PC-3 (cell line): ENCODE results near the gene MGLL. TPM values are rescaled to one million over a fixed set of nuclear protein-coding genes. Genes with fewer than 3 reads are reported as not detected.

Experiments
- ATAC-seq: fragments of 200-7000 bp; cut with Tn5 transposase; 2 replicates; pipeline ENCODE4 v1.9.1; 2020; ENCODE audit warnings: mild to moderate bottlenecking, moderate library complexity
- BruUV-seq: library from RNA; stranded (reverse); fragments of 400-500 nt; replicated peaks from 2 replicates; lab custom pipeline; 2021; lab: Mats Ljungman, UMichigan
- CTCF ChIA-PET: fragments of 300-600 bp; sonication (Branson Sonifier 250); formaldehyde crosslinking; loops from one replicate; lab custom pipeline; 2022; ENCODE audit warnings: antibody characterized with exemption; lab: Charles Lee
- POLR2A ChIA-PET: fragments of 300-600 bp; sonication (Branson Sonifier 250); formaldehyde crosslinking; loops from one replicate; lab custom pipeline; 2022; ENCODE audit warnings: antibody characterized with exemption; ENCODE audit not compliant: unreplicated experiment; lab: Charles Lee
- DNase-seq: peaks from one replicate; pipeline ENCODE4 v3.0.0-alpha.2; 2015
- H2AFZ ChIP-seq: fragments of 300-600 bp; sonication (generic); 2 replicates; pipeline ENCODE4 v1.6.0; 2016; ENCODE audit warnings: antibody characterized with exemption, low read length
- H3F3A ChIP-seq: fragments of 300-600 bp; sonication (generic); one replicate; pipeline ENCODE4 v1.6.0; 2017; ENCODE audit warnings: antibody characterized with exemption, low read length, control low read depth, mild to moderate bottlenecking; ENCODE audit not compliant: unreplicated experiment
- H3K27ac ChIP-seq: fragments of 300-600 bp; sonication (generic); 2 replicates; pipeline ENCODE4 v1.5.1; 2016; ENCODE audit warnings: mild to moderate bottlenecking, low read length
- H3K27me3 ChIP-seq: fragments of 300-600 bp; sonication (generic); 2 replicates; pipeline ENCODE4 v1.6.1; 2016; ENCODE audit warnings: low read length, mixed read lengths
- H3K36me3 ChIP-seq: fragments of 300-600 bp; sonication (generic); 2 replicates; pipeline ENCODE4 v1.6.1; 2016; ENCODE audit warnings: low read depth, mixed run types, low read length, mixed read lengths
- H3K4me1 ChIP-seq: fragments of 300-600 bp; sonication (generic); 2 replicates; pipeline ENCODE4 v1.5.1; 2016; ENCODE audit warnings: low read length; ENCODE audit not compliant: insufficient read depth
- H3K4me2 ChIP-seq: fragments of 300-600 bp; sonication (generic); 2 replicates; pipeline ENCODE4 v1.6.0; 2016; ENCODE audit warnings: low read length
- H3K4me3 ChIP-seq: fragments of 300-600 bp; sonication (generic); 2 replicates; pipeline ENCODE4 v1.5.1; 2016; ENCODE audit warnings: mild to moderate bottlenecking, low read length, mixed read lengths
- H3K79me2 ChIP-seq: fragments of 300-600 bp; sonication (generic); 2 replicates; pipeline ENCODE4 v1.6.1; 2017; ENCODE audit warnings: low read length, mixed read lengths
- H3K9ac ChIP-seq: fragments of 300-600 bp; sonication (generic); 2 replicates; pipeline ENCODE4 v1.6.0; 2016; ENCODE audit warnings: mild to moderate bottlenecking, low read length
- H3K9me2 ChIP-seq: fragments of 300-600 bp; sonication (generic); replicated peaks from 2 replicates; pipeline ENCODE4 v1.6.1; 2016; ENCODE audit warnings: mixed run types, low read length, mixed read lengths
- H3K9me3 ChIP-seq: fragments of 300-600 bp; sonication (generic); 2 replicates; pipeline ENCODE4 v1.6.1; 2016; ENCODE audit warnings: low read length, mixed read lengths
- H4K20me1 ChIP-seq: fragments of 300-600 bp; sonication (generic); 2 replicates; pipeline ENCODE4 v1.6.1; 2016; ENCODE audit warnings: low read length, mixed read lengths
- EZH2 ChIP-seq: fragments of 300-600 bp; sonication (generic); IDR thresholded peaks from one replicate; pipeline ENCODE4 v1.6.1; 2017; ENCODE audit warnings: antibody characterized with exemption, mild to moderate bottlenecking, low read length; ENCODE audit not compliant: unreplicated experiment
- EZH2phosphoT487 ChIP-seq: fragments of 300-600 bp; sonication (generic); IDR thresholded peaks from 2 replicates; pipeline ENCODE4 v1.6.1; 2018; ENCODE audit warnings: mild to moderate bottlenecking, antibody characterized with exemption, low read length, borderline replicate concordance
- intact Hi-C: fragments of 100-400 bp; cut with micrococcal nuclease; formaldehyde crosslinking; loops from 2 replicates; pipeline ENCODE4 v1.9.0; 2023
- total RNA-seq: library from RNA; depleted of rRNA; stranded (reverse); fragments of >200 nt; gene quantifications from 2 replicates; pipeline ENCODE4 v1.2.3, GENCODE V29; 2014
- TF ChIP-seq, protein P1 (sequence below): fragments of 300-600 bp; sonication (generic); conservative IDR thresholded peaks from 2 replicates; pipeline ENCODE4 v1.5.1; 2017; ENCODE audit warnings: antibody characterized with exemption, low read depth, mild to moderate bottlenecking, low read length

Gene MGLL
- total RNA-seq, 1 experiment from 2014 or later: 38.7 TPM

DNA sequence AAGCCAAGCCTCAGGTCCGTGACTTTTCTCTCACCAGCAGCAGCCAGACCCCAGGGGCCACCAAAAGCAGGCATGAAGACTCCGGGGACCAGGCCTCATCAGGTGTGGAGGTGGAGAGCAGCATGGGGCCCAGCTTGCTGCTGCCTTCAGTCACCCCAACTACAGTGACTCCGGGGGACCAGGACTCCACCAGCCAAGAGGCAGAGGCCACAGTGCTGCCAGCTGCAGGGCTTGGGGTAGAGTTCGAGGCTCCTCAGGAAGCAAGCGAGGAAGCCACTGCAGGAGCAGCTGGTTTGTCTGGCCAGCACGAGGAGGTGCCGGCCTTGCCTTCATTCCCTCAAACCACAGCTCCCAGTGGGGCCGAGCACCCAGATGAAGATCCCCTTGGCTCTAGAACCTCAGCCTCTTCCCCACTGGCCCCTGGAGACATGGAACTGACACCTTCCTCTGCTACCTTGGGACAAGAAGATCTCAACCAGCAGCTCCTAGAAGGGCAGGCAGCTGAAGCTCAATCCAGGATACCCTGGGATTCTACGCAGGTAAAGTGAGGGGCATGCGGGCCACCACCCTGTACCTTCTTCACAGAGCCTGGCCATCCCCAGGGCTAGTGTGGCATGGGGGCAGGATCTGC, 161.6 kb downstream of the MGLL start:
- POLR2A ChIA-PET: no interaction called here

DNA sequence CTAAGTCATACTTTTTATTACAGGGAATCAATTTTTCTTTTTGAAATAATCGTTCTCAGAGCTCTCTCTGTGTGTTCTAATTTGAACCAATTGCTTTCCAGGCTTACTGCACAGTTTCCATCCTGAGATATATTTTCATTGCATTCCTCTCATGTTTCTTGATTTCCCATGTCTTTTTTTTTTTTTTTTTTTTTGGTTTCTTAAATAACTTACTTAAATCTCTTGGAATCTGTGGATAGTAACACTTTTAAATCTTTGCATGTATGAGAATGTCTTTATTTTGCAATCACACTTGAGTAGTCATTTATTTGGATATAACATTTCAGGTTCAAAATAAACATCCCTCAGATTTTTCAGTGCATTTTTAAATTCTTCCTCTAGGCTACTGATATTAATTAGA, 164.1 kb downstream of the MGLL start:
- H3K9me2 ChIP-seq: no peaks in the 10 kb centered on the region
- TF ChIP-seq, protein P1, sequence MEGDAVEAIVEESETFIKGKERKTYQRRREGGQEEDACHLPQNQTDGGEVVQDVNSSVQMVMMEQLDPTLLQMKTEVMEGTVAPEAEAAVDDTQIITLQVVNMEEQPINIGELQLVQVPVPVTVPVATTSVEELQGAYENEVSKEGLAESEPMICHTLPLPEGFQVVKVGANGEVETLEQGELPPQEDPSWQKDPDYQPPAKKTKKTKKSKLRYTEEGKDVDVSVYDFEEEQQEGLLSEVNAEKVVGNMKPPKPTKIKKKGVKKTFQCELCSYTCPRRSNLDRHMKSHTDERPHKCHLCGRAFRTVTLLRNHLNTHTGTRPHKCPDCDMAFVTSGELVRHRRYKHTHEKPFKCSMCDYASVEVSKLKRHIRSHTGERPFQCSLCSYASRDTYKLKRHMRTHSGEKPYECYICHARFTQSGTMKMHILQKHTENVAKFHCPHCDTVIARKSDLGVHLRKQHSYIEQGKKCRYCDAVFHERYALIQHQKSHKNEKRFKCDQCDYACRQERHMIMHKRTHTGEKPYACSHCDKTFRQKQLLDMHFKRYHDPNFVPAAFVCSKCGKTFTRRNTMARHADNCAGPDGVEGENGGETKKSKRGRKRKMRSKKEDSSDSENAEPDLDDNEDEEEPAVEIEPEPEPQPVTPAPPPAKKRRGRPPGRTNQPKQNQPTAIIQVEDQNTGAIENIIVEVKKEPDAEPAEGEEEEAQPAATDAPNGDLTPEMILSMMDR: no peak
- TF ChIP-seq EZH2 (no peak), EZH2phosphoT487 (no peak)

More for the DNA sequence above, 161.6 kb downstream of the MGLL start:
- Histone ChIP-seq H3K27ac (no peak overlapping the region), H4K20me1 (no peaks in the 10 kb centered on the region), H3K36me3 (no peaks in the 10 kb centered on the region), H3F3A (no peaks in the 10 kb centered on the region), H3K9ac (no peak overlapping the region), H3K4me3 (no peak overlapping the region), H3K27me3 (no peaks in the 10 kb centered on the region), H3K4me2 (no peak overlapping the region), H3K79me2 (no peaks in the 10 kb centered on the region), H3K9me2 (no peaks in the 10 kb centered on the region), H2AFZ (no peak overlapping the region), H3K9me3 (no peaks in the 10 kb centered on the region), H3K4me1 (peaks cover 3% of the 10 kb centered on the region)
- CTCF ChIA-PET: no interaction called here
- intact Hi-C loops: no loop called here
- no TSS peak for BruUV-seq
- TF ChIP-seq EZH2phosphoT487 (no peak), EZH2 (no peak)
- TF ChIP-seq, protein P1: no peak
- no peak for DNase-seq
- no peak for ATAC-seq

DNA sequence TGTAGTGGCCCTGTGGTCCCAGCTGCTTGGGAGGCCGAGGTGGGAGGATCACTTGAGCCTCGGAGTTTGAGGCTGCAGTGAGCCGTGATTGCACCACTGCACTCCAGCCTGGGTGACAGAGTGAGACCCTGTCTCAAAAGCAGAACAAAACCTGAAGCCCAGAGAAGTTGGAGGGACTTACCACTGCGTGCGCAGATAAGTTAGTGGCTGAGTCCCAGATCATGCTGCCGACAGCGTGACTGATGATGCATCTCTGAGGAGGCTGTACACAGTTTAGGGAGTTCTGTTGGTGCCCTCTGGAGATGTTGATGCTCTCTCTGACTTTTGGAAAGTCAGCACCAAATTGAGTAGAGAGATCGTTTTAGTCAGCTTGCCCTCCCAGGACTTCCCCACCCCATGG, 165.4 kb downstream of the MGLL start:
- H3K79me2 ChIP-seq: no peaks in the 10 kb centered on the region
- no peak for DNase-seq
- no peak overlapping the region for H3K9ac ChIP-seq
- no peaks in the 10 kb centered on the region for H4K20me1 ChIP-seq
- no peaks in the 10 kb centered on the region for H3K9me3 ChIP-seq
- no peak overlapping the region for H2AFZ ChIP-seq
- CTCF ChIA-PET: no interaction called here
- ATAC-seq: no peak
- no peak overlapping the region for H3K4me2 ChIP-seq
- no peaks in the 10 kb centered on the region for H3K36me3 ChIP-seq
- H3K27ac ChIP-seq: no peak overlapping the region
- no peak overlapping the region for H3K4me3 ChIP-seq
- no peaks in the 10 kb centered on the region for H3K27me3 ChIP-seq
- no TSS peak for BruUV-seq
- no peaks in the 10 kb centered on the region for H3F3A ChIP-seq
- H3K4me1 ChIP-seq: peaks cover 25% of the 10 kb centered on the region
- TF ChIP-seq EZH2: no peak
- no peak for TF ChIP-seq EZH2phosphoT487
- TF ChIP-seq, protein P1: no peak
- intact Hi-C loops: no loop called here
- POLR2A ChIA-PET: no interaction called here
- H3K9me2 ChIP-seq: no peaks in the 10 kb centered on the region

More for the DNA sequence above, 164.1 kb downstream of the MGLL start:
- no peaks in the 10 kb centered on the region for H3K9me3 ChIP-seq
- ChIA-PET CTCF (interaction anchor here (0.7 kb wide), 1 partner anchor 353 kb away, joined by 10 read pairs; no protein-coding TSS in a partner anchor), POLR2A (no interaction called here)
- H3K4me2 ChIP-seq: no peak overlapping the region
- intact Hi-C loops: no loop called here
- H3K79me2 ChIP-seq: no peaks in the 10 kb centered on the region
- no peak overlapping the region for H3K9ac ChIP-seq
- H3K27me3 ChIP-seq: no peaks in the 10 kb centered on the region
- no peak overlapping the region for H2AFZ ChIP-seq
- H3K36me3 ChIP-seq: no peaks in the 10 kb centered on the region
- BruUV-seq: no TSS peak
- no peak overlapping the region for H3K27ac ChIP-seq
- DNase-seq (no peak), ATAC-seq (no peak)
- no peak overlapping the region for H3K4me3 ChIP-seq
- no peaks in the 10 kb centered on the region for H4K20me1 ChIP-seq
- peaks cover 25% of the 10 kb centered on the region for H3K4me1 ChIP-seq
- H3F3A ChIP-seq: no peaks in the 10 kb centered on the region
